ENCODE measurements around the gene GALNT10.

- TF ChIP-seq EZH2 (IDR thresholded peaks at IDR 0.05; ENCODE audit: borderline replicate concordance) (no peak), CTCF (IDR thresholded peaks at IDR 0.05; ENCODE audit: poor library complexity) (no peak), EZH2phosphoT487 (IDR thresholded peaks at IDR 0.05; ENCODE audit: low read depth, severe bottlenecking, unreplicated experiment) (no peak)
Observed at GRCh38 chr5:154451957-154452356, 261.4 kb downstream of the GALNT10 start.
